GM10248 (cell line): Measurements from ENCODE around the gene RBM47.
"Not testable (repeated sequence)": the region's sequence is repeated elsewhere in the genome, so short reads cannot be mapped to it uniquely, and the experiment has no call there.

ENCODE experiments used
- CTCF ChIA-PET: fragments of 300-600 bp; sonication (Branson Sonifier 250); formaldehyde crosslinking; extraction: SDS; loops from one replicate; lab custom pipeline; 2021; ENCODE audit warnings: antibody characterized with exemption; lab: Yijun Ruan, JAX
- POLR2A ChIA-PET: fragments of 350-650 bp; sonication (Branson Sonifier 250); formaldehyde crosslinking; extraction: SDS; loops from one replicate; lab custom pipeline; 2020; ENCODE audit warnings: antibody characterized with exemption; lab: Yijun Ruan, JAX
- DNase-seq: peaks from one replicate; pipeline ENCODE4 v3.0.0; 2012; ENCODE audit errors: extremely low spot score
- CTCF ChIP-seq: IDR thresholded peaks from 2 replicates; pipeline ENCODE4 v1.5.1; 2012; ENCODE audit warnings: mild to moderate bottlenecking, low read depth; ENCODE audit errors: extremely low read depth, missing control alignments, control extremely low read depth

The RBM47 gene

GRCh38 chr4:40555176-40555900 is 74.3 kb downstream of the RBM47 start:
- POLR2A ChIA-PET = no interaction called here
- CTCF ChIA-PET = no interaction called here
- TF ChIP-seq CTCF = no peak
- DNase-seq = no peak

DNA sequence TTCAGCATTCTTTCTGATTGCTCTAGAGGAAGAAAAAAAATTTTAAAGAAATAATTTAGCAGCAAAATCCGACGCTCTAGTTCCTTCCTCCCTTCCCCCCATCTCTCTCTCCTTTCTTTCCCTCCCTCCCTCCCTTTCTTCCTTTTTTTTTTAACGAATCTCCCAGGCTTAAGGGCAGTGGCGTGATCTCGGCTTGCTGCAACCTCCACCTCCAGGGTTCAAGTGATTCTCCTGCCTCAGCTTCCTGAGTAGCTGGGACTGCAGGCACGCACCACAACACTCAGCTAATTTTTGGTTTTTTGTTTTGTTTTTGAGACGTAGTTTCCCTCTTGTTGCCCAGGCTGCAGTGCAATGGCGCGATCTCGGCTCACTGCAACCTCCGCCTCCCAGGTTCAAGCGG is 75.0 kb downstream of the RBM47 start:
- DNase-seq, CTCF ChIA-PET, POLR2A ChIA-PET: not testable (repeated sequence)

DNA sequence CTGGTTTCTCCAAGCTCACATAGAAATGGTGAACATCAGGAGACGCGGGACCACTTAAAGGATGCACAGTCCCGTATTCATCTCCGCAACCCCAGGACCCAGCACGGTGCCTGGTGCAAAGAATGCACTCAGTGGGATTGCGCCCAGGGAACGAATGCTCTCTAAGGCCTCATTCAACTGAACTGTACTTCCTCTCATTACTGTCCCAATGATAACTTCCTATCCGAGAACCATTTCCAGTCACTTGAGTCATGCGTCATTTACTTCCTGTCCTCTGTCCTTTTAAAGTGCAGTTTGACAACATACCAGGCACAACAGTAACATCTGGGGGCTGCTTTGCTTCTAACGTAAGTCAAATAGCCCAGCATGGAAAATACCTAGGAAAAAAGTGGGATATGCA is 75.7 kb downstream of the RBM47 start:
- no peak for TF ChIP-seq CTCF
- no peak for DNase-seq
- ChIA-PET POLR2A (no interaction called here), CTCF (interaction anchor here (1.0 kb wide), 1 partner anchor 9 kb away, joined by 3 read pairs; no protein-coding TSS in a partner anchor)

DNA sequence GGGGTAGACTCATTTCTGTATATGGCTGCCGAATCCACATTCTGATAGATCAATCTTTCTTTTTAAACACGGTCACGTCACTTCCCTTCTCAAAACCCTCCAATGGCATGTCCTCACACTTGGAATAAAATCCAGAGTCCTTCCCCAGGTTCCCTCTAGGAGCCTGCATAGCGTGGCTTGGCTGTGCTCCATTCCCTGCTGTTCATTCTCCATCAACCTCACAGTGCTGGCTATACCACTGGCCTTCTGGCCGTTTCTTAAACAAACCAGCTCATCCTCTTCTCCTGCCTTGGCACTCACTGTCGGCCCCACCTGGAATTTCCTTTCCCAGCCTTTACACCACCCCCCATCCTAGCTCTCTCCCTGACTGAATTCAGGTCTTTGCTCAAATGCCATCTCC is 77.1 kb downstream of the RBM47 start:
- DNase-seq = no peak
- no peak for TF ChIP-seq CTCF
- ChIA-PET POLR2A (no interaction called here), CTCF (interaction anchor here (0.9 kb wide), 1 partner anchor 22 kb away, joined by 4 read pairs; no protein-coding TSS in a partner anchor)

- POLR2A ChIA-PET, DNase-seq: not testable (repeated sequence)
- CTCF ChIA-PET = interaction anchor here (0.9 to 2.0 kb wide), 7 partner anchors 10 to 226 kb away, joined by 3 to 5 read pairs (median 4); no protein-coding TSS in a partner anchor
Measured at GRCh38 chr4:40551568-40552136, 78.0 kb downstream of the RBM47 start.

- DNase-seq = peak; percentile 65
Measured at GRCh38 chr4:40550948-40551462, 78.7 kb downstream of the RBM47 start.

GRCh38 chr4:40550196-40550595 is 79.5 kb downstream of the RBM47 start:
- ChIA-PET CTCF (interaction anchor here (1.4 to 2.0 kb wide), 5 partner anchors 10 to 225 kb away, joined by 3 to 5 read pairs (median 3); no protein-coding TSS in a partner anchor), POLR2A (no interaction called here)
- no peak for DNase-seq
- no peak for TF ChIP-seq CTCF

More at GRCh38 chr4:40550948-40551462, 78.7 kb downstream of the RBM47 start:
- TF ChIP-seq CTCF = peak; percentile 56
- POLR2A ChIA-PET = no interaction called here
- CTCF ChIA-PET = interaction anchor here (1.2 to 2.0 kb wide), 7 partner anchors 9 to 226 kb away, joined by 3 to 5 read pairs (median 3); no protein-coding TSS in a partner anchor
